ENCODE data around the gene TMEM239. TPM values are rescaled to one million over a fixed set of nuclear protein-coding genes. Genes with fewer than 3 reads are reported as not detected.

Gene TMEM239
- polyA plus RNA-seq, 1 donor (not counting 4 experiments of a cell fraction or from before 2014, with no cell fraction given): not detected

GRCh38 chr20:2833761-2834160, 17.6 kb downstream of the TMEM239 start:
- H2AFZ ChIP-seq (ENCODE audit: control insufficient read depth, low read length): no peak overlapping the region
- no peak overlapping the region for H3K9ac ChIP-seq (ENCODE audit: control insufficient read depth, extremely low read depth, insufficient read depth, low read length)
- H3K9me3 ChIP-seq (ENCODE audit: control insufficient read depth, low read depth, low read length): no peaks in the 10 kb centered on the region
- DNase-seq (ENCODE audit: low read depth, low spot score) (no peak), FAIRE-seq (no peak)
- no peaks in the 10 kb centered on the region for H3K36me3 ChIP-seq (ENCODE audit: control insufficient read depth in 2 of 2, extremely low read depth in 1 of 2, insufficient read depth in 2 of 2, low read length in 2 of 2)
- H3K27me3 ChIP-seq (ENCODE audit: control insufficient read depth, extremely low read depth, insufficient read depth, low read length): peaks cover 4% of the 10 kb centered on the region
- no peak overlapping the region for H3K4me3 ChIP-seq (ENCODE audit: control insufficient read depth in 2 of 3, extremely low read depth in 1 of 3, insufficient read depth in 2 of 3, low read depth in 1 of 3, low read length in 3 of 3)
- no peak overlapping the region for H3K27ac ChIP-seq (ENCODE audit: control insufficient read depth, insufficient read depth, low read length)
- H3K4me2 ChIP-seq (ENCODE audit: control insufficient read depth, extremely low read depth, insufficient read depth, low read depth, low read length): no peak overlapping the region
- H3K4me1 ChIP-seq (ENCODE audit: control insufficient read depth, extremely low read depth, insufficient read depth, low read length): peaks cover 4% of the 10 kb centered on the region
- no peaks in the 10 kb centered on the region for H4K20me1 ChIP-seq (ENCODE audit: control insufficient read depth, extremely low read depth, insufficient read depth, low read length)
- no peaks in the 10 kb centered on the region for H3K79me2 ChIP-seq (ENCODE audit: control insufficient read depth, insufficient read depth, low read length)
- dilution Hi-C loops (cut with MboI; ENCODE audit: extremely low pct_ligation_motif_present, low sequenced_read_pairs): no loop called here
- no peak for TF ChIP-seq CTCF (optimal IDR thresholded peaks at IDR 0.05 in 1 of 3, IDR thresholded peaks at IDR 0.05 in 1 of 3, conservative IDR thresholded peaks at IDR 0.05 in 1 of 3; ENCODE audit: extremely low read depth in 1 of 3, insufficient read depth in 2 of 3, low read length in 3 of 3)
- TF ChIP-seq EZH2 (IDR thresholded peaks at IDR 0.05; ENCODE audit: low read length): no peak
- H3K9me1 ChIP-seq (ENCODE audit: control insufficient read depth, extremely low read depth, insufficient read depth, low read length): no peaks in the 10 kb centered on the region

- Histone ChIP-seq H3K79me2 (ENCODE audit: control insufficient read depth, insufficient read depth, low read length) (no peaks in the 10 kb centered on the region), H3K9ac (ENCODE audit: control insufficient read depth, extremely low read depth, insufficient read depth, low read length) (no peak overlapping the region), H3K4me2 (ENCODE audit: control insufficient read depth, extremely low read depth, insufficient read depth, low read depth, low read length) (no peak overlapping the region), H3K4me1 (ENCODE audit: control insufficient read depth, extremely low read depth, insufficient read depth, low read length) (peaks cover 4% of the 10 kb centered on the region), H3K4me3 (ENCODE audit: control insufficient read depth in 2 of 3, extremely low read depth in 1 of 3, insufficient read depth in 2 of 3, low read depth in 1 of 3, low read length in 3 of 3) (no peak overlapping the region), H3K9me3 (ENCODE audit: control insufficient read depth, low read depth, low read length) (no peaks in the 10 kb centered on the region), H3K9me1 (ENCODE audit: control insufficient read depth, extremely low read depth, insufficient read depth, low read length) (no peaks in the 10 kb centered on the region), H2AFZ (ENCODE audit: control insufficient read depth, low read length) (no peak overlapping the region), H3K27ac (ENCODE audit: control insufficient read depth, insufficient read depth, low read length) (no peak overlapping the region), H3K36me3 (ENCODE audit: control insufficient read depth in 2 of 2, extremely low read depth in 1 of 2, insufficient read depth in 2 of 2, low read length in 2 of 2) (no peaks in the 10 kb centered on the region), H3K27me3 (ENCODE audit: control insufficient read depth, extremely low read depth, insufficient read depth, low read length) (peaks cover 4% of the 10 kb centered on the region), H4K20me1 (ENCODE audit: control insufficient read depth, extremely low read depth, insufficient read depth, low read length) (no peaks in the 10 kb centered on the region)
- no peak for FAIRE-seq
- dilution Hi-C loops (cut with MboI; ENCODE audit: extremely low pct_ligation_motif_present, low sequenced_read_pairs): no loop called here
- no peak for DNase-seq (ENCODE audit: low read depth, low spot score)
- no peak for TF ChIP-seq EZH2 (IDR thresholded peaks at IDR 0.05; ENCODE audit: low read length)
- TF ChIP-seq CTCF (optimal IDR thresholded peaks at IDR 0.05 in 1 of 3, IDR thresholded peaks at IDR 0.05 in 1 of 3, conservative IDR thresholded peaks at IDR 0.05 in 1 of 3; ENCODE audit: extremely low read depth in 1 of 3, insufficient read depth in 2 of 3, low read length in 3 of 3): no peak
Observed at GRCh38 chr20:2834401-2835110, 18.4 kb downstream of the TMEM239 start.

All from keratinocyte (primary cell).